GM04503 (cell line): Measurements from ENCODE around the gene NDUFS8.

ENCODE experiments used
- DNase-seq: peaks from one replicate; pipeline ENCODE4 v3.0.0-alpha.2; 2012; ENCODE audit warnings: low read depth

NDUFS8 gene

DNA sequence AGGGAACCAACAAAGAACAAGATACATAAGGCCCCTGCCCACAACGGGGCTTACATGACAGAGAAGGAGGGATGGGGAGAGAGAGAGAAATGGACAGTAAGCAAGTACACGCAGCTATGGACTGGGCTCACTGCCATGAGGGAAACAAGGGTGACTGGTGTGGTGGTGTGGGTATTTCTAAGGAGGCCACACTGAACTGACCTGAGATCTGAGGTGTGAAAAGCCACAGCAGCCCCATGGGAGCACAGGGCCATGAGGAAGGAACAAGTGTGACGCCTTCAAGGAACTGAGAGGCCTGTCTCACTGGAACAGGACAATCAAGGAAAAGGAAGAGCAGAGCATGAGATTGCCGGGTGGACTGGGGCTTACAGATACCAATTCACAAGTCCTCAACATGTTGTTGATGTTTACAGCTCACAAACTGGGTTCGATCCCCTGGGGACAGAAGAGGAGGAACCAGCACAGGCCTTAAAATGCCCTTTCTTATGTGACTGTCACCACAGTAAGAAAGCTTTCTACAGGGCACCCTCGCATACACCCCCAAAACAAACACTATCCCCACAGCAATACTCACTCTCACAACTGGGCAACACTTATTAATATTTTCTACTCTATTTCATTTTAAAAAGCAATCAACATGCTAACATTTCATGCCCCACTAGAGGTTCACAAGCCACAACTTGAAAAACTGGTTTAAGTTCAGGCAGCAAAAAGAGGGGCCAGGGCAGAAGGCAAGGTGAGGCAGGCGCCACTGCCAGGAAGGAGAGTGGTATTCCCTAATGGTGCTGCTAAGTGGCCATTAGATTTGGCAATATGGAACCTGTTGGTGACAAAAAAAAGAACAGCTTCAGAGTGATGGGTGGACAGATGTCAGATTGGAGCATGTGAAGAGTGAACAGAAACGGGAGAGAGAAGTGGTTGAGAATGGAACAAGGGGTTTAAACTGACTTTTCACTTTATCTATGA, 47.4 kb downstream of the NDUFS8 start:
- no peak for DNase-seq

DNA sequence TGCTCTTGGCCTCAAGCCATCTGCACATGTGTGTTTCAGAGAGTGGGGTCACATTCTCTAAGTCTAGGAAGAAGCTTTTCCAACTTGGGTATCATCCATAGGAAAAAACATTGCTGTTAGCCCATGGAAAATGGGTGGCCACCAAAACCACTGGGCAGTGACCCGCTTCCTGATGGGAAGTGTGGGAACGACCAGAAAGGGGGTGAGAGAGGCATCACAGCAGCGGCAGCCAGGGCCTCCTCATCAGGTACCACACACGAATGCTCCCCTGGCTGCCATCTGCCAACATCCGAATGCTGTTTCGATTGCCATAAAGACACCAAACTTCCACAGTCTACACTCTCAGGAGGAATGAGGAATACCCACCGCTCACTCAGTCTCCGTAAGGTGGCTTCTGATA, 50.4 kb downstream of the NDUFS8 start:
- no peak for DNase-seq

DNA sequence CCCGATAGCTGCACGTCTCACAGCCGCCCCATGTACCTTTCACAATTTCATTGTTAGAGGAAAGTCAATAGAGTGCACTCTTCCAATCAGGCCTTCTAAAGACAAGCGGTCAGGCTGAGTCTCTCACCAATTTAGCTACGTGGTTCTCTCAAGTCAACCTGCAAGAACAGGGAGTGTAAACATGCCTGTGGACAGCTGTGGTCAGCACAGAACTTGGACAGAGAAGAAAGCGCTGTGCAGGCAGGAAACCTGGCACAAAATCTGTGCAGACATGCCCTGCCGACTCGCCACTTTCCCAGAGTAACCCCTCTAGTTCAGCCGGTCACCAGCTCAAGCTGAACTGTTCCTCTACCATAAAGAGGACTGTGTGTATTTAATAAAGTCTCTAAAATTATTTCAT, 51.2 kb downstream of the NDUFS8 start:
- no peak for DNase-seq

DNA sequence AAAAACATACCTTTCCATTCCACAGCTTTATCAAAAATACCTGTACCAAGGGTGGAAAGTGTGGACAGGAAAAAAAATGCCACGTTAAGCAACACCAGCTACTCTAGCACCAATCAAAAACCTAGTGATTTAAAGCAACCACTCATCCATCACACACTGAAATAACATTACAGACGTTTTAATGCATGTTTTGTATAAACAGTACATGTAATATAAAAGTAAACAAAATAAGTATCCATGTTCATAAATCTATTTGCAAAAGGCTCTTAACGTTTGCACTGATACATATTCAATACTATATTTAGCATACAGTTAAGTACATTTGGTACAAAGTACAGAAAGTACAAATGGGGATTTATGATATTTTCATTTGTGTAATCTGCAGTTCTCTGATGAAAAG, 52.0 kb downstream of the NDUFS8 start:
- no peak for DNase-seq

DNA sequence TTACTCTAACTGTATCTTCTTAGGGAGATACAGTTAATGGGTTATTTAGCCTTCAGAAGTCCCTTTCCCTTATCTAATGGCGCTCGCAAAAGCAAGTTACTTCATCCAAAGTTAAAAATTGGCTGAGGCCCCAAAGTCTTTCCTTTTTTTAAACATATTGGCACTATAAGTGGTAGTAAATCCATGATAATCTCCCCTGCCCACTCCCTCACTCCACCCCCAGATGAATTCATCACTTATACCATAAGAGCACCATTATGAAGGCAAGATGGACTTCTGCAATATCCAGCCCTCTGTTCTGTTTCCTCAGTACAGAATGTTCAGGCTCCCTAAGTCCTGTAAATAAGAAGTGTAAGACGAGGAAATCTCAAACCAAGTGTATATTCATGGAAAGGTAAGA, 53.0 kb downstream of the NDUFS8 start:
- no peak for DNase-seq
